A673 (cell line): ENCODE results near the gene TBC1D22A. TPM values are rescaled to one million over a fixed set of nuclear protein-coding genes. Genes with fewer than 3 reads are reported as not detected.

ENCODE experiments used
- BruUV-seq: library from RNA; stranded (reverse); fragments of 400-500 nt; replicated peaks from 2 replicates; lab custom pipeline; 2021; lab: Mats Ljungman, UMichigan
- CTCF ChIA-PET: fragments of 300-600 bp; sonication (Branson Sonifier 250); formaldehyde crosslinking; loops from one replicate; lab custom pipeline; 2022; ENCODE audit warnings: antibody characterized with exemption; lab: Charles Lee
- POLR2A ChIA-PET: fragments of 300-600 bp; sonication (Branson Sonifier 250); formaldehyde crosslinking; loops from one replicate; lab custom pipeline; 2022; ENCODE audit warnings: antibody characterized with exemption; ENCODE audit not compliant: low non-redundant PET; lab: Charles Lee
- DNase-seq: peaks from one replicate; pipeline ENCODE4 v3.0.0-alpha.2; 2015; ENCODE audit warnings: low spot score
- H3K27ac ChIP-seq: fragments of 200-600 bp; sonication (generic); 2 replicates; pipeline ENCODE4 v1.5.1; 2016; ENCODE audit warnings: mixed run types, low read depth, mild to moderate bottlenecking, mixed read lengths, antibody characterized with exemption, low read length; ENCODE audit not compliant: poor library complexity, severe bottlenecking
- H3K27me3 ChIP-seq: fragments of 200-600 bp; sonication (generic); replicated peaks from 2 replicates; pipeline ENCODE4 v1.6.1; 2017; ENCODE audit warnings: mixed run types, low read depth, mild to moderate bottlenecking, mixed read lengths, antibody characterized with exemption, low read length; ENCODE audit not compliant: insufficient read depth, poor library complexity
- H3K36me3 ChIP-seq: fragments of 200-600 bp; sonication (generic); 2 replicates; pipeline ENCODE4 v1.6.1; 2016; ENCODE audit warnings: mixed run types, mild to moderate bottlenecking, mixed read lengths, antibody characterized with exemption, low read length; ENCODE audit not compliant: insufficient read depth, poor library complexity, severe bottlenecking
- H3K4me1 ChIP-seq: fragments of 200-600 bp; sonication (generic); 2 replicates; pipeline ENCODE4 v1.6.1; 2017; ENCODE audit warnings: mixed run types, mild to moderate bottlenecking, mixed read lengths, antibody characterized with exemption, low read length; ENCODE audit not compliant: insufficient read depth, poor library complexity, severe bottlenecking
- H3K4me3 ChIP-seq: fragments of 200-600 bp; sonication (generic); 2 replicates; pipeline ENCODE4 v1.5.1; 2016; ENCODE audit warnings: low read depth, mixed run types, mild to moderate bottlenecking, mixed read lengths, low read length; ENCODE audit not compliant: poor library complexity, severe bottlenecking
- H3K9me3 ChIP-seq: fragments of 200-600 bp; sonication (generic); 2 replicates; pipeline ENCODE4 v1.6.1; 2016; ENCODE audit warnings: mixed run types, low read depth, mild to moderate bottlenecking, mixed read lengths, antibody characterized with exemption, low read length; ENCODE audit not compliant: poor library complexity, severe bottlenecking
- EZH2 ChIP-seq: fragments of 200-600 bp; sonication (generic); IDR thresholded peaks from 2 replicates; pipeline ENCODE4 v1.6.1; 2017; ENCODE audit warnings: borderline replicate concordance, low read depth, mild to moderate bottlenecking, mixed read lengths, antibody characterized with exemption, low read length; ENCODE audit not compliant: poor library complexity, severe bottlenecking
- intact Hi-C: fragments of 100-400 bp; cut with micrococcal nuclease; formaldehyde crosslinking; loops from one replicate; pipeline ENCODE4 v1.10.0; 2022; ENCODE audit not compliant: unreplicated experiment
- total RNA-seq: library from RNA; stranded (reverse); gene quantifications from 2 replicates; pipeline ENCODE4 v1.2.3, GENCODE V29; 2021
- TF ChIP-seq, protein P1 (sequence below): fragments of 300-800, 200-600 bp; sonication (generic); conservative IDR thresholded peaks from 2 replicates; pipeline ENCODE4 v1.5.1; 2017; ENCODE audit warnings: low read depth, mild to moderate bottlenecking, antibody characterized with exemption, low read length, moderate library complexity, mixed read lengths

TBC1D22A gene
- total RNA-seq, 1 experiment from 2014 or later = 22.5 TPM

DNA sequence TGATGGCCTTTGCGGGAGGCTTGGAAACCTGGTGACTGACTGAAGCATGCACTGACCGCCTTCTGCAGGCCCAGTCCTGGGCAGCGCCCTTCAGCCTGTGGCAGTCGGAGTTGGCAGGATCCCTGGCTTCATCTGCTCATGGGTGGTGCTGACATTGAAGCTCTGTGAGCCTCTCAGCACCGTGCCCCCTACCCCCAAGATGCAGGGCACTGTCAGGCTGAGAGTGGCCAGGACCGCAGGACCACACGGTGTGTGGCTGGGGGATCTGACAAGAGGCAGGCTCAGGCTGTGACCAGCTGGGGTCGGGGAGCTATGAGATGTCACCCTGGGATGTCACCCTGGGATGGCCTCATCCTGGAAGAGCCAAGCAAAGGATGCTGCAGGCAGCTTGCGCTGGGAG is 32.7 kb downstream of the TBC1D22A start:
- no peaks in the 10 kb centered on the region for H3K9me3 ChIP-seq
- H3K27ac ChIP-seq = no peak overlapping the region
- H3K4me3 ChIP-seq = no peak overlapping the region
- no peaks in the 10 kb centered on the region for H3K27me3 ChIP-seq
- BruUV-seq = no TSS peak
- no peak for DNase-seq
- no peaks in the 10 kb centered on the region for H3K4me1 ChIP-seq
- TF ChIP-seq, protein P1, sequence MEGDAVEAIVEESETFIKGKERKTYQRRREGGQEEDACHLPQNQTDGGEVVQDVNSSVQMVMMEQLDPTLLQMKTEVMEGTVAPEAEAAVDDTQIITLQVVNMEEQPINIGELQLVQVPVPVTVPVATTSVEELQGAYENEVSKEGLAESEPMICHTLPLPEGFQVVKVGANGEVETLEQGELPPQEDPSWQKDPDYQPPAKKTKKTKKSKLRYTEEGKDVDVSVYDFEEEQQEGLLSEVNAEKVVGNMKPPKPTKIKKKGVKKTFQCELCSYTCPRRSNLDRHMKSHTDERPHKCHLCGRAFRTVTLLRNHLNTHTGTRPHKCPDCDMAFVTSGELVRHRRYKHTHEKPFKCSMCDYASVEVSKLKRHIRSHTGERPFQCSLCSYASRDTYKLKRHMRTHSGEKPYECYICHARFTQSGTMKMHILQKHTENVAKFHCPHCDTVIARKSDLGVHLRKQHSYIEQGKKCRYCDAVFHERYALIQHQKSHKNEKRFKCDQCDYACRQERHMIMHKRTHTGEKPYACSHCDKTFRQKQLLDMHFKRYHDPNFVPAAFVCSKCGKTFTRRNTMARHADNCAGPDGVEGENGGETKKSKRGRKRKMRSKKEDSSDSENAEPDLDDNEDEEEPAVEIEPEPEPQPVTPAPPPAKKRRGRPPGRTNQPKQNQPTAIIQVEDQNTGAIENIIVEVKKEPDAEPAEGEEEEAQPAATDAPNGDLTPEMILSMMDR = no peak
- no peak for TF ChIP-seq EZH2
- peaks cover 11% of the 10 kb centered on the region for H3K36me3 ChIP-seq
- ChIA-PET POLR2A (no interaction called here), CTCF (no interaction called here)
- intact Hi-C loops = no loop called here

DNA sequence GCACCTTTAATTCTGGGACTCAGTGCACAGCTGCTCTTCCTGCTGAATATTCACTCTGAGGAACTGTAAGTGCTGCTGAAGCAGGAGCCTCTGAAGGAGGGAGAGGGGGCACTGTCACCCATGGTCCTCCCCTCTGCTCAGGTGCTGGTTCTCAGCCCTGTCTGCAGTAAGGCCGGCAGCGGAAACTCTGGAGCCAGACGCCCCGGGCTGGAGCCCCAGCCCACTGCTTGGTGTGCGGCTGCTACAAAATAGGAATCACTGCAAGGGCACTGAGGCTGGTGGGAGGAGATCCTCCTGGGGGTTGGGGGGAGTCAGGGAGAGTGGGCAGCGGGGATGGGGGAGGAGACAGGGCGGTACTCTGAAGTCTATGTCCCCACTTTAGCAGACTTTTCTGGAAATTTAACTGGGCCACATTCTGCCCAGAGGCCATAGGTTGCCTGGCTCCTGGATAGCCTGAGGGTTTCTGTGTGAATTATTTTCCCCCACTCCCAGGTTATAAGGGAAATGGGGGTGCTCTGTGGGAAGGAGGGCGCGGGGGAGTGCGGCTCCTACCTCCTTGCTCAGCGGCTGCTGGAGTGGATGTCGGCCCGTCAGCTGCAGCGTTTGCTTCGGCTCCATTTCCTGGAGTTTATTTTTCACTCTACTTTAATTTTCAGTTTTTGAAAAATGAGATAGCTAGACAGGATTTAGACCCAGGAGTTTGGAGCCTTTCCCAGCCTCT is 33.6 kb downstream of the TBC1D22A start:
- Histone ChIP-seq H3K36me3 (peaks cover 11% of the 10 kb centered on the region), H3K27ac (no peak overlapping the region), H3K4me3 (no peak overlapping the region), H3K9me3 (no peaks in the 10 kb centered on the region), H3K4me1 (no peaks in the 10 kb centered on the region), H3K27me3 (no peaks in the 10 kb centered on the region)
- TF ChIP-seq EZH2 = no peak
- TF ChIP-seq, protein P1 = no peak
- POLR2A ChIA-PET = no interaction called here
- no TSS peak for BruUV-seq
- intact Hi-C loops = no loop called here
- DNase-seq = no peak
- CTCF ChIA-PET = no interaction called here

DNA sequence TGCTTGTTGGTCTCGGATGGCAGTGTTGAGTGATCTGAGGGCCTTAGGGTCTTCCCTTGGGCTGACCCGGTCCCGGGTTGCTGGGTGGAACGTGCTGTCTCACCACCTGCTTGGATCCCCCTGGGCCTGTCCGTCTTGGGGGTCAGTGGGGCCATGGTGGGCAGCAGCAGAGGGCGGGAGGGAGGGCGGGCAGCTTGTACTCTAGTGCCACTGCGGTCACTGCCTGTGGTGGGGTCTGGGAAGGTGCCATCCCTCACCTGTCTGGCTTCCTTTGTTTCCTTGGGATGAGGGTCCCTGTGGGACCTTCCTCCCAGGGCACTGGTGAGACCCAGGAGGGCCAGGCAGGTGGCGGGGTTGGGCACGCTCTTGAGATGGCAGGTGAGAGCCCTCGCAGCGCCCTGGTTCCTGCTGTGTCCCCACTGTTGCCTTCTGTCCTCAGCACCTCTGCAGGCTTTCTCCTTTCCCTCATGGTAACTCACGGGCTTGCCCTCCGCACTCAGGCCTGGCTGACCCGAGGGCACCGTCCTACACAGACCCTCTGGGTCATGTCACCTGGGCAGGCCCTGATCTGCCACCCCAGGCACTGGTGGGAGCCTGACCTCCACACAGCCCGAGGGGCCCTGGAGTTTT is 34.2 kb downstream of the TBC1D22A start:
- Histone ChIP-seq H3K4me1 (no peaks in the 10 kb centered on the region), H3K27ac (no peak overlapping the region), H3K36me3 (peaks cover 11% of the 10 kb centered on the region), H3K9me3 (no peaks in the 10 kb centered on the region), H3K27me3 (no peaks in the 10 kb centered on the region), H3K4me3 (no peak overlapping the region)
- POLR2A ChIA-PET = no interaction called here
- no TSS peak for BruUV-seq
- intact Hi-C loops = no loop called here
- TF ChIP-seq EZH2 = no peak
- TF ChIP-seq, protein P1 = no peak
- DNase-seq = no peak
- CTCF ChIA-PET = no interaction called here
